Prostate gland (tissue), 2 donors: ENCODE data around the gene ZCCHC7. TPM values are rescaled to one million over a fixed set of nuclear protein-coding genes. Genes with fewer than 3 reads are reported as not detected.

ENCODE experiments used
- DNase-seq: peaks from one replicate; pipeline ENCODE4 v3.0.0-alpha.2; 2019; ENCODE audit warnings: low spot score
- H3K27ac ChIP-seq, 2 donors: fragments of 200-600 bp; sonication (generic); 2 replicates each; pipeline ENCODE4 v1.5.1; 2017 to 2019
- H3K27me3 ChIP-seq: fragments of 200-600 bp; sonication (generic); replicated peaks from 2 replicates; pipeline ENCODE4 v1.5.1; 2019; ENCODE audit not compliant: insufficient read depth
- H3K36me3 ChIP-seq, 2 donors: fragments of 200-600 bp; sonication (generic); 1 replicate in 1 of 2; 2 replicates in 1 of 2; pipeline versions ENCODE4 v1.5.1 to v1.8.1; 2017 to 2019
- H3K4me1 ChIP-seq: fragments of 200-600 bp; sonication (generic); replicated peaks from 2 replicates; pipeline ENCODE4 v1.5.1; 2019
- H3K4me3 ChIP-seq, 2 donors: fragments of 200-600 bp; sonication (generic); 2 replicates each; pipeline ENCODE4 v1.5.1; 2017 to 2019
- H3K9me3 ChIP-seq: fragments of 200-600 bp; sonication (generic); 2 replicates; pipeline ENCODE4 v1.5.1; 2017
- POLR2A ChIP-seq: fragments of 450-650 bp; IDR thresholded peaks from one replicate; pipeline ENCODE4 v1.6.1; 2016; ENCODE audit warnings: antibody characterized with exemption, mild to moderate bottlenecking
- POLR2AphosphoS5 ChIP-seq: sonication (generic); formaldehyde crosslinking; IDR thresholded peaks from one replicate; pipeline ENCODE4 v1.6.1; 2017; ENCODE audit warnings: antibody characterized with exemption
- WGBS: methylation state at CpG from one replicate; pipeline ENCODE4 v1.1.5; 2018; 5-methylcytosine and 5-hydroxymethylcytosine counted together
- intact Hi-C: fragments of 100-400 bp; cut with DNase I; formaldehyde crosslinking; loops from one replicate; pipeline ENCODE4 v1.14.2; 2022
- total RNA-seq, 2 donors: library from RNA; depleted of rRNA; stranded (reverse); fragments of >200 nt; gene quantifications; one replicate each; pipeline ENCODE4 v1.1.0, GENCODE V29; 2016
- TF ChIP-seq, protein P1 (sequence below), 4 experiments: fragments of 200-600 bp in 2 of 4; fragments of 450-650 bp in 2 of 4; sonication (generic) in 2 of 4; IDR thresholded peaks; 1 replicate in 3 of 4; 2 replicates in 1 of 4; pipeline ENCODE4 v1.5.1; 2016 to 2019; ENCODE audit warnings: antibody characterized with exemption in 4 of 4, mild to moderate bottlenecking in 2 of 4, moderate library complexity in 2 of 4

Gene ZCCHC7
- total RNA-seq, 2 donors from 2014 or later: 12.7 to 14.2 TPM

DNA sequence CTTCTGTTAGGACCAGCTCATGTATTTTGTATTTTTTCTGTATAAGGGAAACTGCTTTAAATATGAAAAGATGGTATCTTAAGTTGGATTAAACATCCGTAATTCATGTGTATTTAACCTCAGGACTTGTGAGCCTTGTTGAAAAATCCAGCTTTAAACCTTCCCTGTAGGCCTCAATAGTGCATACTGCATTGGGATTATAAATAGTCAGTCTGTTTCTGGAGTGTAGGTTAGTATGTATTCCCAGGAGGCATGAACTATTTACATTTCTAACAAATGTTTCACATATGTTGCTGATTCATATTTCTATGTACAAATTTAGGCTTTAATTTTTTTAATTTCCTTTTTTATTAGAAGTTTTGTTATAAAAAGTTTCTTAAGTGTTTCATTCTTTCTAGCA, 164.3 kb downstream of the ZCCHC7 start:
- TF ChIP-seq, protein P1, sequence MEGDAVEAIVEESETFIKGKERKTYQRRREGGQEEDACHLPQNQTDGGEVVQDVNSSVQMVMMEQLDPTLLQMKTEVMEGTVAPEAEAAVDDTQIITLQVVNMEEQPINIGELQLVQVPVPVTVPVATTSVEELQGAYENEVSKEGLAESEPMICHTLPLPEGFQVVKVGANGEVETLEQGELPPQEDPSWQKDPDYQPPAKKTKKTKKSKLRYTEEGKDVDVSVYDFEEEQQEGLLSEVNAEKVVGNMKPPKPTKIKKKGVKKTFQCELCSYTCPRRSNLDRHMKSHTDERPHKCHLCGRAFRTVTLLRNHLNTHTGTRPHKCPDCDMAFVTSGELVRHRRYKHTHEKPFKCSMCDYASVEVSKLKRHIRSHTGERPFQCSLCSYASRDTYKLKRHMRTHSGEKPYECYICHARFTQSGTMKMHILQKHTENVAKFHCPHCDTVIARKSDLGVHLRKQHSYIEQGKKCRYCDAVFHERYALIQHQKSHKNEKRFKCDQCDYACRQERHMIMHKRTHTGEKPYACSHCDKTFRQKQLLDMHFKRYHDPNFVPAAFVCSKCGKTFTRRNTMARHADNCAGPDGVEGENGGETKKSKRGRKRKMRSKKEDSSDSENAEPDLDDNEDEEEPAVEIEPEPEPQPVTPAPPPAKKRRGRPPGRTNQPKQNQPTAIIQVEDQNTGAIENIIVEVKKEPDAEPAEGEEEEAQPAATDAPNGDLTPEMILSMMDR (IDR thresholded peaks at IDR 0.05): no peak
- TF ChIP-seq POLR2A (no peak), POLR2AphosphoS5 (no peak)
- intact Hi-C loops: no loop called here
- H3K27me3 ChIP-seq: no peaks in the 10 kb centered on the region
- 71% methylated on average over 1 of the region's 1 CpG for WGBS
- H3K27ac ChIP-seq: no peak overlapping the region
- no peak for DNase-seq
- no peaks in the 10 kb centered on the region for H3K36me3 ChIP-seq
- H3K4me1 ChIP-seq: no peaks in the 10 kb centered on the region
- H3K4me3 ChIP-seq: no peak overlapping the region
- no peaks in the 10 kb centered on the region for H3K9me3 ChIP-seq

DNA sequence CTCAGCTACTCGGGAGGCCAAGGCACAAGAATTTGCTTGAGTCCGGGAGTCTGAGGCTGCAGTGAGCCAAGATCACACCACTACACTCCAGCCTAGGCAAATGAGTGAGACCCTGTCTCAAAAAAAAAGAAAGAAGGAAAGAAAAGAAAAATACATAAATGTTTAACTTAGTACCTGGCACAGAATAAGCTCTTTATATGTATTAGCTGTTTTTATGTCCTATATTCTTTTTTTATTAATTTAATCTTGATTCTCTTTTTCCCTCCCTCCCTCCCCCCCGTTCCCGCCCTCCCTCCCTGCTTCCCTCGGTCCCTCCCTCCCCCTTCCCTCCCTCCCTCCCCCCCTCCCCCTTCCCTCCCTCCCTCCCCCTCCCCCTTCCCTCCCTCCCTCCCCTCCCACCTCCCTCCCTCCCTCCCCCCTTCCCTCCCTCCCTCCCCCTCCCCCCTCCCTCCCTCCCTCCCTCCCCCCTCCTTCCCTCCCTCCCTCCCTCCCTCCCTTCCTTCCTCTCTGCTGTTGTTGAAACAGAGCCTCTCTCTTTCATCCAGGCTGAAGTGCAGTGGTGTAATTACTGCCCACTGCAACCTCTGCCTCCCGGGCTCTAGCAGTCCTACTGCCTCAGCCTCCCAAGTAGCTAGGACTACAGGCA, 166.3 kb downstream of the ZCCHC7 start:
- Histone ChIP-seq H3K27me3 (no peaks in the 10 kb centered on the region), H3K36me3 (no peaks in the 10 kb centered on the region), H3K9me3 (no peaks in the 10 kb centered on the region), H3K4me1 (no peaks in the 10 kb centered on the region), H3K27ac (no peak overlapping the region), H3K4me3 (no peak overlapping the region)
- no peak for TF ChIP-seq POLR2A
- TF ChIP-seq, protein P1 (IDR thresholded peaks at IDR 0.05): no peak
- no peak for TF ChIP-seq POLR2AphosphoS5
- intact Hi-C loops: no loop called here
- 100% methylated on average over 3 of the region's 6 CpGs for WGBS
- no peak for DNase-seq

DNA sequence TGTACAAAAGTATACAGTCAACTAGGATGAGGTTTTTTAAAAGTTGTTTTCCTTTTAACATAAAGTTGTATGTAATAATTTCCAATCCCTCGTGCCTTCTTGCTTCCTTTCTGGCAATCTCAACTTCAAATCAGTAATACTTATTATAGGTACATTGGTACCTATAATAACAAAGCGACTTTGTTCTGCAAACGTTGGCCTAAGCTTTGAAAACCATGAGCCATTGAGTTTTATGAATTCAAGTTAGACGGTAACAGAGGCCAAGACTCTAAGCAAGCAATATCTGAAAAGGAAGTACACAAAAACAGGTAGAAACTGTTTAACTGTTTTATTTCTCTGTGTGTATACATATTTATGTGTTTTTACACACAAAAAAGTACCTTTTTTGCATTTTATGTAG, 166.9 kb downstream of the ZCCHC7 start:
- intact Hi-C loops: no loop called here
- Histone ChIP-seq H3K27ac (no peak overlapping the region), H3K4me1 (no peaks in the 10 kb centered on the region), H3K9me3 (no peaks in the 10 kb centered on the region), H3K27me3 (no peaks in the 10 kb centered on the region), H3K36me3 (no peaks in the 10 kb centered on the region), H3K4me3 (no peak overlapping the region)
- WGBS: 53% methylated on average over 4 of the region's 4 CpGs
- TF ChIP-seq POLR2AphosphoS5 (no peak), POLR2A (no peak)
- TF ChIP-seq, protein P1 (IDR thresholded peaks at IDR 0.05): no peak
- DNase-seq: no peak

DNA sequence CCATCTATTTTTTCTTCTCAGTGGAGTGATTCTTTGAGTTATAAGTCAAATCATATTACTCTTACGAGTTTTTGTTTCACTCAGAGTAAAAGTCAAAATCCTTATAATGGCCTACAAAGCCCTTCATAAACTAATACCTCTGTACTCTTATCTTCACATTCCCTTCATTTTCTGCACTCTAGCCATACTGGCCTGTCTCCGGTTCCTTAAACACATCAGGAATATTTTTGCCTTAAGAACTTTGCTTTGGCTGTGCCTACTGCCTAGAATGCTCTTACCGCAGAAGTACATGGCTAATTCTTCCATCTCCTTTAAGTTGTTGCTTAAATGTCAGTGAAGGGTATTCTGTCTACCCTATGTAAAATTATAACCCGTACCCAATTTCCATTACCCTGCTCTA, 169.3 kb downstream of the ZCCHC7 start:
- H3K4me3 ChIP-seq: no peak overlapping the region
- DNase-seq: no peak
- WGBS: 95% methylated on average over 4 of the region's 4 CpGs
- no peaks in the 10 kb centered on the region for H3K9me3 ChIP-seq
- no peaks in the 10 kb centered on the region for H3K27me3 ChIP-seq
- H3K4me1 ChIP-seq: no peaks in the 10 kb centered on the region
- no peak overlapping the region for H3K27ac ChIP-seq
- no peaks in the 10 kb centered on the region for H3K36me3 ChIP-seq
- TF ChIP-seq POLR2AphosphoS5: no peak
- TF ChIP-seq, protein P1 (IDR thresholded peaks at IDR 0.05): no peak
- TF ChIP-seq POLR2A: no peak
- intact Hi-C loops: no loop called here

DNA sequence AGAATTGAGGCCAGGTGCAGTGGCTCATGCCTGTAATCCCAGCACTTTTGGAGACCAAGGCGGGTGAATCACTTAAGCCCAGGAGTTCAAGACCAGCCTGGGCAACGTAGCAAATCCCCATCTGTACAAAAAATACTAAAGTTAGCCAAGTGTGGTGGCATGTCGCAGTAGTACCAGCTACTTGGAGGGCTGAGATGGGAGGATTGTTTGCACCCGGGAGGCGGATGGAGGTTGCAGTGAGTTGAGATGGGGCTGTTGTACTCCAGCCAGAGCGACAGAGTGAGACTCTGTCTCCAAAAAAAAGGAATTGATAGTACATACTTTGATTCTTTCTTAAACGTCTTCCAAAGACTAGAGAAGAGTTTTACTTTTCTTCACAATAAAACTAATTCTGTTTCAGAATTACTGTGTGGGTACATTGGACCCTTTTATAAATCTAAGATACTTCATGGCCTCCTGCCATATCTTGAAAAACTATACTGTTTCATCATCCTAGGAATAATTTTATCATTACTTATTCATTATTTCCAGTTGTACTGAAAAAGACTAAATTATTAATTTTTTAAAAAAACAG, 170.1 kb downstream of the ZCCHC7 start:
- Histone ChIP-seq H3K4me1 (no peaks in the 10 kb centered on the region), H3K27ac (no peak overlapping the region), H3K4me3 (no peak overlapping the region), H3K9me3 (no peaks in the 10 kb centered on the region), H3K27me3 (no peaks in the 10 kb centered on the region), H3K36me3 (no peaks in the 10 kb centered on the region)
- 92% methylated on average over 7 of the region's 7 CpGs for WGBS
- no peak for DNase-seq
- TF ChIP-seq POLR2AphosphoS5: no peak
- no peak for TF ChIP-seq POLR2A
- TF ChIP-seq, protein P1 (IDR thresholded peaks at IDR 0.05): no peak
- intact Hi-C loops: no loop called here
